NT2/D1 (cell line): ENCODE data around the gene NCOA3.

Source experiments
- YY1 ChIP-seq: IDR thresholded peaks from 2 replicates; pipeline ENCODE4 v1.6.1; 2011; ENCODE audit not compliant: insufficient read length, insufficient read depth
- ZNF274 ChIP-seq: IDR thresholded peaks from 2 replicates; pipeline ENCODE4 v1.6.1; 2011; ENCODE audit warnings: mild to moderate bottlenecking, low read depth, low read length

DNA sequence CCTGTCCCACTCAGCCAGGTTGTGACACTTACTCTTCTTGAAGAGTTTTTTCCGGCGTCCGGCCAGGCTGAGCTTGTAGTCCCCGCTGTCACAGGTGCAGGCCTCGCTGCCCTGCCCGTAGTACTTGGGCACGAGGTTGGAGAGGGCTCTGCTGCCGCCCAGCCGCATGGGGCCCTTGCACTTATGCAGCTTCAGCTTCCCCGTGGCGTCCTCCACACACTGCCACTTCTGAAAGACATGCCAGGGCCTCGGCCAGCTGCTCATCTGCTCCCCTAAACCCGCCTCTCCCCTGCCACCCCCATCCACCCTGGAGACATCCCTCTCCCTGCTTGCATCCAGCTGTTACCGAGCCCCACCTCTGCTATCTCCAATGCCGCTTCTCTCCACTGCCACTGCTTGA is 170.5 kb downstream of the NCOA3 start:
- TF ChIP-seq ZNF274 (no peak), YY1 (no peak)
